NCI-H146 (cell line): ENCODE measurements around the gene CABP4.

Source experiments
- DNase-seq: peaks from one replicate; lab custom pipeline; 2025; lab: John Stamatoyannopoulos, UW

CABP4 gene

GRCh38 chr11:67419325-67420049 is 35.7 kb upstream of the CABP4 start:
- DNase-seq, result no peak

GRCh38 chr11:67420147-67420645 is 35.0 kb upstream of the CABP4 start:
- no peak for DNase-seq

GRCh38 chr11:67420646-67421429 is 34.3 kb upstream of the CABP4 start:
- peak; percentile 98 for DNase-seq

GRCh38 chr11:67421430-67422031 is 33.6 kb upstream of the CABP4 start:
- no peak for DNase-seq

- no peak for DNase-seq
Measured at GRCh38 chr11:67422891-67423290, 32.3 kb upstream of the CABP4 start.

GRCh38 chr11:67423466-67423865 is 31.7 kb upstream of the CABP4 start:
- DNase-seq, result no peak

GRCh38 chr11:67423891-67424613 is 31.1 kb upstream of the CABP4 start:
- DNase-seq, result no peak

GRCh38 chr11:67427364-67427859 is 27.7 kb upstream of the CABP4 start:
- peak; percentile 37 for DNase-seq

GRCh38 chr11:67428052-67429001 is 26.8 kb upstream of the CABP4 start, which contains the start of gene RPS6KB2:
Gene RPS6KB2, plus strand, starts transcription at chr11:67428494. Its CDS starts 52 bp downstream, at chr11:67428546.
- peak; percentile 99 for DNase-seq

GRCh38 chr11:67429038-67429668 is 26.0 kb upstream of the CABP4 start:
- no peak for DNase-seq

- DNase-seq, result no peak
Measured at GRCh38 chr11:67429722-67430121, 25.4 kb upstream of the CABP4 start.

GRCh38 chr11:67431346-67432249 is 23.6 kb upstream of the CABP4 start:
- no peak for DNase-seq

- no peak for DNase-seq
Measured at GRCh38 chr11:67432655-67433349, 22.4 kb upstream of the CABP4 start.

GRCh38 chr11:67433536-67434394 is 21.4 kb upstream of the CABP4 start:
- no peak for DNase-seq

GRCh38 chr11:67434395-67434881 is 20.7 kb upstream of the CABP4 start:
- no peak for DNase-seq

GRCh38 chr11:67435031-67435726 is 20.0 kb upstream of the CABP4 start:
- no peak for DNase-seq
